KMS-11 (cell line): ENCODE results near the gene PLTP.

Source experiments
- H2AFZ ChIP-seq: fragments of 200-600 bp; sonication (generic); 2 replicates; pipeline ENCODE4 v1.6.1; 2016; ENCODE audit warnings: antibody characterized with exemption, mixed run types, low read depth
- H3K27ac ChIP-seq: fragments of 200-600 bp; sonication (generic); 2 replicates; pipeline ENCODE4 v1.6.1; 2016; ENCODE audit warnings: mild to moderate bottlenecking, mixed run types
- H3K27me3 ChIP-seq: fragments of 200-600 bp; sonication (generic); 2 replicates; pipeline ENCODE4 v1.6.1; 2017; ENCODE audit warnings: mild to moderate bottlenecking, low read depth, mixed run types, moderate library complexity; ENCODE audit not compliant: insufficient read depth
- H3K36me3 ChIP-seq: fragments of 200-600 bp; sonication (generic); 2 replicates; pipeline ENCODE4 v1.6.1; 2017; ENCODE audit warnings: mild to moderate bottlenecking, mixed run types; ENCODE audit not compliant: insufficient read depth
- H3K4me1 ChIP-seq: fragments of 200-600 bp; sonication (generic); 2 replicates; pipeline ENCODE4 v1.6.1; 2016; ENCODE audit warnings: mild to moderate bottlenecking, low read depth, mixed run types; ENCODE audit not compliant: poor library complexity, severe bottlenecking
- H3K4me2 ChIP-seq: fragments of 200-600 bp; sonication (generic); 2 replicates; pipeline ENCODE4 v1.7.0; 2016; ENCODE audit warnings: mild to moderate bottlenecking, mixed run types
- H3K4me3 ChIP-seq: fragments of 200-600 bp; sonication (generic); IDR thresholded peaks from 2 replicates; pipeline ENCODE4 v1.6.1; 2017; ENCODE audit warnings: low read depth, low read length, mixed read lengths; ENCODE audit not compliant: insufficient read depth
- H3K79me2 ChIP-seq: fragments of 200-600 bp; sonication (generic); 2 replicates; pipeline ENCODE4 v1.6.1; 2016; ENCODE audit warnings: low read depth, mixed run types; ENCODE audit not compliant: insufficient read depth
- H3K9ac ChIP-seq: fragments of 200-600 bp; sonication (generic); 2 replicates; pipeline ENCODE4 v1.6.1; 2016; ENCODE audit warnings: mild to moderate bottlenecking, mixed run types
- H4K20me1 ChIP-seq: fragments of 200-600 bp; sonication (generic); 2 replicates; pipeline ENCODE4 v1.6.1; 2016; ENCODE audit warnings: mild to moderate bottlenecking, mixed run types; ENCODE audit not compliant: insufficient read depth
- CTCF ChIP-seq: fragments of 200-600 bp; sonication (generic); conservative IDR thresholded peaks from 2 replicates; pipeline ENCODE4 v1.6.1; 2017; ENCODE audit warnings: low read depth, mild to moderate bottlenecking, antibody characterized with exemption, low read length, moderate library complexity, mixed read lengths

Gene PLTP

GRCh38 chr20:45897289-45897688, 14.7 kb downstream of the PLTP start:
- Histone ChIP-seq H3K36me3 (no peaks in the 10 kb centered on the region), H3K4me2 (no peak overlapping the region)
- no peak for TF ChIP-seq CTCF

GRCh38 chr20:45896641-45897161, 15.3 kb downstream of the PLTP start:
- Histone ChIP-seq H3K36me3 (no peaks in the 10 kb centered on the region), H3K4me3 (no peak overlapping the region), H3K79me2 (no peaks in the 10 kb centered on the region), H3K27me3 (no peaks in the 10 kb centered on the region), H2AFZ (no peak overlapping the region), H3K4me2 (no peak overlapping the region), H3K4me1 (peaks cover 10% of the 10 kb centered on the region), H3K27ac (no peak overlapping the region), H3K9ac (no peak overlapping the region), H4K20me1 (no peaks in the 10 kb centered on the region)
- TF ChIP-seq CTCF: no peak

More at GRCh38 chr20:45897289-45897688, 14.7 kb downstream of the PLTP start:
- Histone ChIP-seq H3K27me3 (no peaks in the 10 kb centered on the region), H2AFZ (no peak overlapping the region), H3K9ac (no peak overlapping the region), H4K20me1 (no peaks in the 10 kb centered on the region), H3K27ac (no peak overlapping the region), H3K4me1 (peaks cover 4% of the 10 kb centered on the region), H3K79me2 (no peaks in the 10 kb centered on the region), H3K4me3 (no peak overlapping the region)

DNA sequence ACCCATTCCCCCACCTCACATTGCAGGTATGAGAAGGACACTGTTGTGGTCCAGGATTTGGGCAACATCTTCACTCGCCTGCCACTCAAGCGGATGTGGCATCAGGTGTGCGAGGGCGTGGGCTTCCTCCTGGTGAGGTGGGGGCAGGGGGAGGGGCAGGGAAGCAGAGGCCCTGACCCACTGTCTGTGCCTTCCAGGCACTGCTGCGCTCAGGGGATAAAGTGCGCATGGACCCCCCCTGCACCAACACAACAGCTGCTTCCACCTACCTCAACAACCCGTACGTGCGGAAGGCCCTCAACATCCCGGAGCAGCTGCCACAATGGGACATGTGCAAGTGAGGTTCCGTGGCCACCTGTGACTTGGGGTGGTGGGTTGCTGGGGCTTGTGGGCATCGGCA, 17.2 kb downstream of the PLTP start:
- Histone ChIP-seq H3K27me3 (no peaks in the 10 kb centered on the region), H3K27ac (no peak overlapping the region), H3K4me3 (no peak overlapping the region), H3K36me3 (no peaks in the 10 kb centered on the region), H3K9ac (no peak overlapping the region), H2AFZ (no peak overlapping the region), H3K4me1 (peaks cover 10% of the 10 kb centered on the region), H4K20me1 (no peaks in the 10 kb centered on the region), H3K4me2 (no peak overlapping the region), H3K79me2 (no peaks in the 10 kb centered on the region)
- TF ChIP-seq CTCF: no peak

DNA sequence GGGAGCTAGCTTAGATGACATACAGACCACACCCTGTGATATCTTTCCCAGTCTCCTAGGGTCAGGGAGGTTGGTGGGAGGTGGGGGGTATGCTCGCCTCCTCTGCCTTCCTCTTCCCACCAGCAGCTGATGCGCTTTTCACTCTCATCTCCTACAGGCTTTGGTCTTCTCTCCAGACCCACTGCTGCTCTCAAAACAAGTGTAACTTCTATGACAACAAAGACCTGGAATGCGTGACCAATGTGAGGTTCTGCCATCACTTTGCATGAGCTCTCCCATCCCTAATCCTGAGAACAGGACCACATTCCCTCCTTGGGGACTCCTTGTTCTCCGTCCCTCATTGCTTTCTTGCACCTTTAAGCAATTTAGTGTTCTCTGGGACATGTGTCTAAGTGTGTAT, 18.1 kb downstream of the PLTP start:
- Histone ChIP-seq H4K20me1 (no peaks in the 10 kb centered on the region), H3K27me3 (no peaks in the 10 kb centered on the region), H3K4me3 (no peak overlapping the region), H3K79me2 (no peaks in the 10 kb centered on the region), H3K36me3 (no peaks in the 10 kb centered on the region), H2AFZ (no peak overlapping the region), H3K4me1 (peaks cover 10% of the 10 kb centered on the region), H3K4me2 (no peak overlapping the region), H3K27ac (no peak overlapping the region), H3K9ac (no peak overlapping the region)
- TF ChIP-seq CTCF: no peak
